SK-N-SH treated with all-trans-retinoic acid at 6 μM for 48 hours (cell line): ENCODE measurements around the gene ADARB2.

Experiments used
- ISL1 ChIP-seq: fragments of 250-450 bp; sonication (Bioruptor Pico); IDR thresholded peaks from 2 replicates; pipeline ENCODE4 v2.1.2; 2022; ENCODE audit warnings: mild to moderate bottlenecking, moderate library complexity
- POU6F1 ChIP-seq: fragments of 250-450 bp; sonication (Bioruptor Pico); IDR thresholded peaks from 2 replicates; pipeline ENCODE4 v1.8.0; 2021; ENCODE audit warnings: low read depth, mild to moderate bottlenecking, moderate library complexity, borderline replicate concordance
- RARB ChIP-seq: fragments of 250-450 bp; sonication (Bioruptor Pico); IDR thresholded peaks from 2 replicates; pipeline ENCODE4 v1.8.0; 2021; ENCODE audit warnings: mild to moderate bottlenecking, moderate library complexity
- SNAI2 ChIP-seq: fragments of 250-450 bp; sonication (Bioruptor Pico); IDR thresholded peaks from 2 replicates; pipeline ENCODE4 v1.5.0; 2020; ENCODE audit warnings: mild to moderate bottlenecking, moderate library complexity
- TOX ChIP-seq: fragments of 250-450 bp; sonication (Bioruptor Pico); IDR thresholded peaks from 2 replicates; pipeline ENCODE4 v1.8.0; 2021; ENCODE audit warnings: mild to moderate bottlenecking, moderate library complexity, borderline replicate concordance
- TSHZ2 ChIP-seq: fragments of 250-450 bp; sonication (Bioruptor Pico); IDR thresholded peaks from 2 replicates; pipeline ENCODE4 v1.5.0; 2020; ENCODE audit warnings: mild to moderate bottlenecking, moderate library complexity
- ZFP30 ChIP-seq: fragments of 450-650 bp; formaldehyde crosslinking; IDR thresholded peaks from 2 replicates; pipeline ENCODE4 v1.5.0; 2022; ENCODE audit warnings: mild to moderate bottlenecking, moderate library complexity
- ZNF70 ChIP-seq: fragments of 450-650 bp; formaldehyde crosslinking; IDR thresholded peaks from 2 replicates; pipeline ENCODE4 v1.5.0; 2020; ENCODE audit warnings: mild to moderate bottlenecking, moderate library complexity
- ZNF8 ChIP-seq: fragments of 450-650 bp; formaldehyde crosslinking; IDR thresholded peaks from 2 replicates; pipeline ENCODE4 v1.5.0; 2020; ENCODE audit warnings: mild to moderate bottlenecking, moderate library complexity
- TF ChIP-seq, protein P1 (sequence below): fragments of 250-450 bp; sonication (Bioruptor Pico); IDR thresholded peaks from 2 replicates; pipeline ENCODE4 v1.5.1; 2020; ENCODE audit warnings: low read depth, mild to moderate bottlenecking, moderate library complexity
- TF ChIP-seq, protein P2 (sequence below): fragments of 250-450 bp; sonication (Bioruptor Pico); IDR thresholded peaks from 2 replicates; pipeline ENCODE4 v1.8.0; 2020; ENCODE audit warnings: mild to moderate bottlenecking, moderate library complexity, borderline replicate concordance

DNA sequence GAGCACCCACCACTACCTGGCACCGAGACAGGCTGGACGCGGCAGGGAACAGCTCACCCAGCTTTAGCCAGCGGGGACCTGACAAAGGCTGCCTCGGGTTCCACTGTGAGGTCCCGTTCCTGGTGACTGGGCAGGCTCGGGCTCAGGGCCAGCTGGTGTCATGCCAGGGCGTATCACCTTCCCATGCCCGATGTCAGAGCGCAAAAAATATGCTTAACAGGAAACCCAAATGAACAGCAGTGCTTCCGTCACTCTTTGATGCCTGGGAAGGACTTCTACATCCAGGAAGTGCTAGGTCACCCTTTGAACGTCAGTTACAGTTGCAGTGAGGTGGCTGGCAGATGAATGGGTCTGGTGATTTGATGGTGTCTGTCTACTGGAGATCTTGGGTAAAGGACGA, 106.0 kb downstream of the ADARB2 start:
- TF ChIP-seq SNAI2 (CRISPR knock-in tag) (no peak), ISL1 (CRISPR knock-in tag) (no peak), ZFP30 (CRISPR knock-in tag) (no peak), RARB (CRISPR knock-in tag) (no peak), ZNF70 (CRISPR knock-in tag) (no peak), POU6F1 (CRISPR knock-in tag) (no peak), TSHZ2 (no peak), ZNF8 (CRISPR knock-in tag) (no peak), TOX (CRISPR knock-in tag) (no peak)
- TF ChIP-seq, protein P1, sequence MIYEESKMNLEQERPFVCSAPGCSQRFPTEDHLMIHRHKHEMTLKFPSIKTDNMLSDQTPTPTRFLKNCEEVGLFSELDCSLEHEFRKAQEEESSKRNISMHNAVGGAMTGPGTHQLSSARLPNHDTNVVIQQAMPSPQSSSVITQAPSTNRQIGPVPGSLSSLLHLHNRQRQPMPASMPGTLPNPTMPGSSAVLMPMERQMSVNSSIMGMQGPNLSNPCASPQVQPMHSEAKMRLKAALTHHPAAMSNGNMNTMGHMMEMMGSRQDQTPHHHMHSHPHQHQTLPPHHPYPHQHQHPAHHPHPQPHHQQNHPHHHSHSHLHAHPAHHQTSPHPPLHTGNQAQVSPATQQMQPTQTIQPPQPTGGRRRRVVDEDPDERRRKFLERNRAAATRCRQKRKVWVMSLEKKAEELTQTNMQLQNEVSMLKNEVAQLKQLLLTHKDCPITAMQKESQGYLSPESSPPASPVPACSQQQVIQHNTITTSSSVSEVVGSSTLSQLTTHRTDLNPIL (CRISPR knock-in tag): no peak
- TF ChIP-seq, protein P2, sequence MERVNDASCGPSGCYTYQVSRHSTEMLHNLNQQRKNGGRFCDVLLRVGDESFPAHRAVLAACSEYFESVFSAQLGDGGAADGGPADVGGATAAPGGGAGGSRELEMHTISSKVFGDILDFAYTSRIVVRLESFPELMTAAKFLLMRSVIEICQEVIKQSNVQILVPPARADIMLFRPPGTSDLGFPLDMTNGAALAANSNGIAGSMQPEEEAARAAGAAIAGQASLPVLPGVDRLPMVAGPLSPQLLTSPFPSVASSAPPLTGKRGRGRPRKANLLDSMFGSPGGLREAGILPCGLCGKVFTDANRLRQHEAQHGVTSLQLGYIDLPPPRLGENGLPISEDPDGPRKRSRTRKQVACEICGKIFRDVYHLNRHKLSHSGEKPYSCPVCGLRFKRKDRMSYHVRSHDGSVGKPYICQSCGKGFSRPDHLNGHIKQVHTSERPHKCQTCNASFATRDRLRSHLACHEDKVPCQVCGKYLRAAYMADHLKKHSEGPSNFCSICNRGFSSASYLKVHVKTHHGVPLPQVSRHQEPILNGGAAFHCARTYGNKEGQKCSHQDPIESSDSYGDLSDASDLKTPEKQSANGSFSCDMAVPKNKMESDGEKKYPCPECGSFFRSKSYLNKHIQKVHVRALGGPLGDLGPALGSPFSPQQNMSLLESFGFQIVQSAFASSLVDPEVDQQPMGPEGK (CRISPR knock-in tag): no peak
